GM18511 (cell line): ENCODE results near the gene GRIA2.
"Not testable (repeated sequence)": the region's sequence is repeated elsewhere in the genome, so short reads cannot be mapped to it uniquely, and the experiment has no call there.

ENCODE experiments used
- ATAC-seq: cut with Tn5 transposase; IDR thresholded peaks from one replicate; pipeline ENCODE4 v1.9.1; 2021; ENCODE audit warnings: mild to moderate bottlenecking, moderate library complexity; ENCODE audit not compliant: unreplicated experiment

GRIA2 gene

GRCh38 chr4:157258165-157258564 lies 37.6 kb downstream of the GRIA2 start:
- not testable (repeated sequence) for ATAC-seq

DNA sequence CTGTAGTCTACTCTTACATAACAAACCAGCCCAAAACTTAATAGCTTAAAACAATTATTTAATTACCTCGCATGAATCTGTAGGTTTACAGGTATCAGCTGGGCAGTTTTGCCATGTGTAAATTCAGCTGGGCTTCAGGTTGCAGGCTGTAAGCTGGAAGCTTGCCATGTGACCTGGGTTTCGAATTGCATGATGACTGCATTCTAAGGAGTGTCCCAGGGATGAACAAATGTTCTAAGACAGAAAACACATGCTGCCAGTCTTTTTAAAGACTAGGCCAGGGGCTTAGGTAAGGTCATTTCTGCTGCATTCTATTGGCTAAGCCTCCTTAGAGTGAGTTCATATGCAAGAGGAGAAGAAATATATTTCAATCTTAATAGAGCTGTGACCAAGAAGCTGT lies 44.8 kb downstream of the GRIA2 start:
- ATAC-seq: no peak

DNA sequence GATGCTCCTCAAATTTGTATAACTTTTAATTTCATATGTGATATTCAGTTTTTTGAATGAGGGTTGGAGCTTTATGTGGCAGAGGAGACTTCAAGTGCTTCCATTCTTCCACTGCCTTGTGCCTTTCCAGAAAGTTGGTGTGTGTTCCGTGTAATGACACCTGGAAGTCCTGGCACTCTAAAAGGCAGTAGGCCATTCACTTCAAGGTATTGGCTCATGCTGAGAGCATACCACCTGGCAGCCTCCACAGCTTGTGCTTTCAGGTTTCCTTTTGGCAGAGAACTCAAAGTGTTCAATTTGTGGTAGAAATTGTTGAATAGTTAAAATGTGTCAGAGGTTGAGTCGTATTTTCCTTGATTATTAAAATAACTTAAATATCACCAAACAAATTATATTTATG lies 49.6 kb downstream of the GRIA2 start:
- ATAC-seq: no peak

GRCh38 chr4:157270552-157270951 lies 50.0 kb downstream of the GRIA2 start:
- ATAC-seq: no peak

DNA sequence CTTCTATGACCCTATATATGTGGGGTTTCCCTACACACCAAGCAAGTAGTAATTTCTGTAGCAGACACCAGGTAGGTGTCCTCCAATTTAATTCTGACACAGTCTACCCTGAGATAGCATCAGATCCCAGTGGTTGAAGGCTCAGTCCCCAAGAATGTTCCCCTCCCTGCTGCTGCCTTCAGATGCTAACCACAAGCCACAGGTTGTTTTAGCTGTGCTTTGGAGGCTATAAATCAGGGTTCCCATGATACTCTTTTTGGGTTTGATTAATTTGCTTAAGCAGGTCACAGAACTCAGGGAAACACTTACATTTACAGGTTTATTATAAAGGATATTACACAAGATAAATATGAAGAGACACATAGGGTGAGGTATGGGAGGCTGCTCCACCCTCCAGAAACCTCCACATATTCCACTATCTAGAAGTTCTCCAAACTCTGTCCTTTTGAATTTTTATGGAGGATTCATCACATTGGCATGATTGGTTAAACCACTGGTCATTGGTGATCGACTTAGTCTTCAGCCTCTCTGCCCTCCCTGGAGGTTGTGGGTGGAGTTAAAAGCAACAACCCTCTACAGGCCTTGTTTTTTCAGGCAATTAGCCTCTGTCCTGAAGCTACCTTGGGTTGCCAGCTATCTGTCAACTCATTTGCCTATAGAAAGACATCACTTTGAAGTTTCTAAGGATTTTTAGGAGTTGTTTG lies 50.8 kb downstream of the GRIA2 start:
- no peak for ATAC-seq

- ATAC-seq: no peak
Measured at GRCh38 chr4:157280673-157281072, 60.1 kb downstream of the GRIA2 start.

GRCh38 chr4:157282019-157282418 lies 61.5 kb downstream of the GRIA2 start:
- ATAC-seq: no peak

GRCh38 chr4:157287445-157287844 lies 66.9 kb downstream of the GRIA2 start:
- ATAC-seq: no peak

- no peak for ATAC-seq
Measured at GRCh38 chr4:157290622-157291021, 70.1 kb downstream of the GRIA2 start.

DNA sequence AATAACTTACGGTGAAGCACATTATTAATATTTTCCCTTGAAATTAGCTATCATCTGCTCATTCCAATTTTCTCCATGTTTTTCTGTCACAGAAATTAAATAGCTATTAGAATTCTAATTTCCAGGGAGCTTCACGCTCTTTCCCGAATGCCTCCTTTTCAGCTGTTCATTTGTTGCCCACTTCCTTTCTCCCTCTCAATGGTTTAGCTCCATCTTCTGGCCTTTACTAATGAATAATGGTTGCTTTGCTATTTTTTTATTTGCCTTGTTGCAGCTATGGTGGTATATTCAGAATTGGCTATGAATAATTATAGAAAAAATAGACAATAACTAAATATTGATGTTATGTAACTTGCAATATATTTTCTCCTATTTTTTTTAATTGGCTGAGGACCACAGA lies 70.5 kb downstream of the GRIA2 start:
- no peak for ATAC-seq

DNA sequence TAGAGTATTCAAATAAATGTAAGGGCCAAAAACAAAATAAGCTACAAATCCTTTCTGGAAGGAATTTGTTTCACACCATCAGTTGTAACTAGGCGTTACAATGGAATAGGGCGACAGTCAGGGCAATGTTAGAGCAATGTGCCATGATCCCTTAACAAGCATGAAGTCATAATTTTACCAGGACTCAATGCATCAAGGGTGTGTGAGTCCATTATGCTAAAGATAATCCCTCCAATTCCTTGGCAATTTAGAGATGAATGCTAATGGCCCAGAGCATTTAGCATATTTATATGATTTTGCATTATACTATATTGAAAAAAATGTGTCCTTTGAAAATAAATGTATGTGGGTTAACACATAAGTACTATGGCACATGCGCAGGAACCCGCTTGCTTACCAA lies 73.1 kb downstream of the GRIA2 start:
- no peak for ATAC-seq

GRCh38 chr4:157294575-157294974 lies 74.0 kb downstream of the GRIA2 start:
- no peak for ATAC-seq

- no peak for ATAC-seq
Measured at GRCh38 chr4:157300701-157301100, 80.2 kb downstream of the GRIA2 start.

DNA sequence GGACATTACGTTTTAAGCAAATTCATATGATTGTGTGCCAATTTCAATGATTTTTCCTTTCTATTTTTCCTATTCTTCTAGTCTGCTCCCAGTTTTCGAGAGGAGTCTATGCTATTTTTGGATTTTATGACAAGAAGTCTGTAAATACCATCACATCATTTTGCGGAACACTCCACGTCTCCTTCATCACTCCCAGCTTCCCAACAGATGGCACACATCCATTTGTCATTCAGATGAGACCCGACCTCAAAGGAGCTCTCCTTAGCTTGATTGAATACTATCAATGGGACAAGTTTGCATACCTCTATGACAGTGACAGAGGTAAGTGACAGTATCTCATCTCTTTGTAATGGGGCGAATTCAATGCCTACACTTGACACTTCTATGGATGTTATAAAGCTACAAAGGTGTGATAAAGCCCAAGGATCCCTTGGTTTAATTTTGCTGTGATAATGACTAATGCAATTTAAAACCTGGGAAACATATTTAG lies 83.0 kb downstream of the GRIA2 start:
- ATAC-seq: no peak

GRCh38 chr4:157304769-157305168 lies 84.2 kb downstream of the GRIA2 start:
- ATAC-seq: no peak

DNA sequence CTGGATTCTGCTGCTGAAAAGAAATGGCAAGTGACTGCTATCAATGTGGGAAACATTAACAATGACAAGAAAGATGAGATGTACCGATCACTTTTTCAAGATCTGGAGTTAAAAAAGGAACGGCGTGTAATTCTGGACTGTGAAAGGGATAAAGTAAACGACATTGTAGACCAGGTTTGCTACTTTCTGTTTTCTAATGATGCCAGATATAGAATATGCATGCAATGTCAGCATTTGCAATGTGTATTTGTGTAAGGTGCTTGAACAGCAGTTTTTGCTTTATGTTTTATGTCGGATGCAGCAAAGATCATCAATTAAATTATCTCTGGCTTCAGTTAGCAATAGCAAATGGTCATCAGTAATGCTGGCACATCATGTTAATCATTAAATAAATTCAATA lies 92.2 kb downstream of the GRIA2 start:
- no peak for ATAC-seq

- ATAC-seq: no peak
Measured at GRCh38 chr4:157314906-157315305, 94.4 kb downstream of the GRIA2 start.

DNA sequence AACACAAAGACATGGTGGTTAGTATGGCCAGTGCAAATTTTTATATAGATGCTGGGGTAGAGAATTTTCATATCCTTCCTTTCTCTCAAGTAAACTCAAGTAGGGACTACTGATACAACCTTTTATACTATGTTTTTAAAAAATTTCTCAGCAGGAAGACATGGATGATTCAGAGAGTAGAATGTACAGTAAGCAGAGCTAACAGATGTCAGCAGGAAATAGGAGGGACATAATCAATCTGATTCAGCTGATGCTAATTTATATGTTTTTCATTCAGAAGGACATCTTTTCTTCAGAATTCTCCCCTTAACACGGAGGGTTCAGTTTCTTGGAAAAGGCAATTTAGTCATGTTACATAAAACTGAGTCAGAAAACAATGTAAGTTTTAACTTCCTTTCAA lies 95.4 kb downstream of the GRIA2 start:
- no peak for ATAC-seq

DNA sequence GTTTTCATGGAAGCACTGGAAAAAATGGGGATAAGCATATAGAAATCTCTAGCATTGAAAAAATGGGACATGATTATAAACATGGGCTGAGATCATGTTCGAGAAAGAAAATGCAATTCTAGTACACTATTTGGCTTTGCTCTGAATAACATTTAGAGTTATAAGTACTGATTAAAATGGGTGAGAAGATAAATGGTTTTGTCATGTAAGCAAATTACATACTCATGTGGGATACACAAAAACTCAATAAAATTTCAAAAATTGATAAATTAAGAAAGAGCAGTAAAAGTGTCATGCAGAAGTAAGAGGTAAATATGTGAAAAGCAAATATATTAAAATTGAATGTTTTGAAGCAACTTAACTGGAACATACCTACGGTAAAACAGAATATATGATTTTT lies 99.6 kb downstream of the GRIA2 start:
- no peak for ATAC-seq

- ATAC-seq: no peak
Measured at GRCh38 chr4:157327666-157328065, 107.1 kb downstream of the GRIA2 start.

DNA sequence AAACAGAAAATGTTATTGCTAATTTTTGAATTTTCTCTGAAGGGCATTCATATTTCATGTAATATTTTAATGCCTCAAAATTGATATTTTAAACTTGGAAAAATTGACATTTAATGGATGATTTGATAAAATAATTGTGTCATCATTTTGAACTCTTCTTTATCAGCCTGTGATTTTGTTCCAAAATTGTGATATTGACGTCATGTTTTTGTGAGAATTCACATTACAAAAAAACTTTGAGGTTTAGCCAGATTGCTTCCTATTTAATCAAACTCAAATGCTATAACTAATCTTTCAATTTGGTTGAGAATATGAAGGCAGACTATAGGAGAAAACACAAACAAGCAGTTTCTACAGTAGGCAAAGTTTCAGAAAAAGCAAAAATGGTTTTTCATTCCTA lies 137.4 kb downstream of the GRIA2 start:
- ATAC-seq: no peak

DNA sequence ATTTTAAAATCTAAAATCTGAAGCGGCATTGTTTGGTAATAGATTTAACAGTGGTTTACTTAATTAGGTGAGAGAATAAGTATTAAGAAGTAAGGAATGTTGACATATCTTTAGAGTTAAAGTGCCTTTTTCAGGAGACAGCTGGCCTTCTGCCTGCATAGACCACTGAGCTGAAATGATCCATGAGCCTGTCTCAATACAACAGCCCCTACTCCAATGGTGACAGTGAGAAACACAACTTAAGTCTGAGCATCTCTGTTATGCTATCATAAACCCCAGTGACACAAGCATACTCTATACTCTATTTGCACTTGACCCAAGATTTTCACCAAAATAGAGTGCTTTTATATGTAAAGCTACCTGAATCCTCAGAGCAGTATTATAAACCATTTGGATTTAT lies 137.9 kb downstream of the GRIA2 start:
- ATAC-seq: no peak

- no peak for ATAC-seq
Measured at GRCh38 chr4:157358851-157359250, 138.3 kb downstream of the GRIA2 start.
